GF-D8 (cell line): Measurements from ENCODE around the gene CUX1.
"Not testable (repeated sequence)": the region's sequence is repeated elsewhere in the genome, so short reads cannot be mapped to it uniquely, and the experiment has no call there.

Source experiments
- DNase-seq: peaks from one replicate; lab custom pipeline; 2025; lab: John Stamatoyannopoulos, UW

The CUX1 gene

GRCh38 chr7:102008535-102009262 lies 191.3 kb downstream of the CUX1 start:
- no peak for DNase-seq

GRCh38 chr7:102009628-102010027 lies 192.2 kb downstream of the CUX1 start:
- DNase-seq: no peak

- DNase-seq: not testable (repeated sequence)
These were observed 194.8 kb downstream of the CUX1 start for GRCh38 chr7:102012112-102012830.

- no peak for DNase-seq
These were observed 195.6 kb downstream of the CUX1 start for GRCh38 chr7:102012941-102013461.

GRCh38 chr7:102018876-102019275 lies 201.4 kb downstream of the CUX1 start:
- no peak for DNase-seq

- no peak for DNase-seq
These were observed 202.0 kb downstream of the CUX1 start for GRCh38 chr7:102019461-102019860.

- DNase-seq: no peak
These were observed 204.6 kb downstream of the CUX1 start for GRCh38 chr7:102021841-102022618.

GRCh38 chr7:102024005-102024768 lies 206.8 kb downstream of the CUX1 start:
- DNase-seq: no peak

GRCh38 chr7:102024769-102025391 lies 207.5 kb downstream of the CUX1 start:
- DNase-seq: peak; percentile 13

GRCh38 chr7:102025777-102026176 lies 208.4 kb downstream of the CUX1 start:
- not testable (repeated sequence) for DNase-seq

- DNase-seq: peak; percentile 84
These were observed 210.9 kb downstream of the CUX1 start for GRCh38 chr7:102028206-102028826.

- DNase-seq: no peak
These were observed 212.2 kb downstream of the CUX1 start for GRCh38 chr7:102029616-102030015.

- no peak for DNase-seq
These were observed 213.3 kb downstream of the CUX1 start for GRCh38 chr7:102030696-102031095.

- no peak for DNase-seq
These were observed 219.5 kb downstream of the CUX1 start for GRCh38 chr7:102036958-102037357.

GRCh38 chr7:102039706-102040105 lies 222.3 kb downstream of the CUX1 start:
- DNase-seq: no peak

GRCh38 chr7:102040569-102040968 lies 223.1 kb downstream of the CUX1 start:
- no peak for DNase-seq

GRCh38 chr7:102042016-102042656 lies 224.7 kb downstream of the CUX1 start:
- no peak for DNase-seq

- not testable (repeated sequence) for DNase-seq
These were observed 225.4 kb downstream of the CUX1 start for GRCh38 chr7:102042796-102043195.

GRCh38 chr7:102044641-102044983 lies 227.2 kb downstream of the CUX1 start:
- no peak for DNase-seq

- peak; percentile 53 for DNase-seq
These were observed 227.7 kb downstream of the CUX1 start for GRCh38 chr7:102044984-102045673.
